ENCODE measurements around the gene RNASE13. TPM values are rescaled to one million over a fixed set of nuclear protein-coding genes. Genes with fewer than 3 reads are reported as not detected.

The RNASE13 gene
- total RNA-seq (2014; rRNA removed; shearing (Covaris generic); ENCODE audit: low replicate concordance): not detected in 2 replicates

DNA sequence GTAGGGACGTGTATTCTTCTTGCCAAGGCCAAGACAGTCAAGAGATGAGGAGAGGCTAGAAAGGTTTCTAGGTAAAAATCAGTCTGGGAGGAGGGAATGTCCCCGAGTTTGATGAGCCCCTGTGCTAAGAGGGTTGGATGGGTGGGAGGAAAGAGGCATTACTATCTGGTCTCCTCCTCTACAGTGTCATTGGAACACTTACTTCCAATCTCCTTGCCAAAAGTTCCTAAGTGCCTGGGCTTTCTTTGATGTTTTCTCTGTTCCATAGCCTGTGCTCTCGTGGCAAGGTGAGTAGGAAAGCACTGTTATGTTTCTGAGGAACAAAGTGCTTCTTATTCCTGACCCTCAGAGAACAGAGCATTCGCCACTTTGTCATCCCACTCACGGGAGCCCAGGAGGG is at the start of gene RNASE13:
Gene RNASE13 (minus strand): TSS at position 101 of the 400 bp plus-strand sequence. CDS start 519 bp downstream, outside the sequence.
- H3K9me3 ChIP-seq (ENCODE audit: low read length): no peaks in the 10 kb centered on the region
- no peak within 1 kb of the TSS for H3K4me2 ChIP-seq (ENCODE audit: low read depth, low read length, poor library complexity, severe bottlenecking)
- no peaks in the 10 kb centered on the region for H3K36me3 ChIP-seq (ENCODE audit: insufficient read depth, low read length)
- H3K9ac ChIP-seq (ENCODE audit: low read length): no peak within 1 kb of the TSS
- no peak within 1 kb of the TSS for H2AFZ ChIP-seq (ENCODE audit: low read length)
- no peaks in the 10 kb centered on the region for H3K9me2 ChIP-seq (replicated peaks; ENCODE audit: insufficient read depth, low read length)
- H3K27me3 ChIP-seq (ENCODE audit: low read length): no peaks in the 10 kb centered on the region
- no peaks in the 10 kb centered on the region for H4K20me1 ChIP-seq (ENCODE audit: insufficient read depth, low read depth, low read length)
- H3K4me3 ChIP-seq (ENCODE audit: low read length): no peak within 1 kb of the TSS
- H3K27ac ChIP-seq (ENCODE audit: low read length): no peak within 1 kb of the TSS
- no peak for DNase-seq
- no peaks in the 10 kb centered on the region for H3K4me1 ChIP-seq (ENCODE audit: low read length)
- H3K79me2 ChIP-seq (ENCODE audit: low read length): no peaks in the 10 kb centered on the region

DNA sequence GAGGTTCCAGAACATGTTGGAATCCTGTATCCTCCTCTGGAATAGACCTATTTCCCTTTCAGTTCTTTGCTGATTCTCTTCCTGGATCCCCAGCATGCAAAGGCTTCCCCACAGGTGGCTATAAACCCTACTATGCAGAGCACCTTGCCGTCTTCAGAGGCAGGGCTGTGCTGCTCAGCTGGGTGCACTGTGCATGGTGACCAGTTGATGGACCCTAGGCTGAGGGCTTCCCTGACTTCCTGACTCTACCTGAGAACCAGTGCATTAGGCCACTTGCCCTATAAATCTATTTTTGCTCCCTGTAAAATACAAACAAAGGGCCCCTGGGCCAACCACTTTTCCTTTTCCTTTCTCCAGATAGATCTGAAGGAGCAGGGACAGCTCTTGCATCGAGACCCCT is 49.8 kb upstream of the RNASE13 start:
- H3K27ac ChIP-seq (ENCODE audit: low read length): no peak overlapping the region
- H3K27me3 ChIP-seq (ENCODE audit: low read length): no peaks in the 10 kb centered on the region
- H3K9ac ChIP-seq (ENCODE audit: low read length): no peak overlapping the region
- DNase-seq: no peak
- no peaks in the 10 kb centered on the region for H3K9me2 ChIP-seq (replicated peaks; ENCODE audit: insufficient read depth, low read length)
- no peaks in the 10 kb centered on the region for H3K79me2 ChIP-seq (ENCODE audit: low read length)
- H3K4me3 ChIP-seq (ENCODE audit: low read length): no peak overlapping the region
- H3K4me2 ChIP-seq (ENCODE audit: low read depth, low read length, poor library complexity, severe bottlenecking): no peak overlapping the region
- no peak overlapping the region for H2AFZ ChIP-seq (ENCODE audit: low read length)
- H3K9me3 ChIP-seq (ENCODE audit: low read length): no peaks in the 10 kb centered on the region
- H3K36me3 ChIP-seq (ENCODE audit: insufficient read depth, low read length): no peaks in the 10 kb centered on the region
- H4K20me1 ChIP-seq (ENCODE audit: insufficient read depth, low read depth, low read length): no peaks in the 10 kb centered on the region
- H3K4me1 ChIP-seq (ENCODE audit: low read length): 0 out of 2 replicates have a peak, but pooled peaks cover 3% of the 10 kb centered on the region

DNA sequence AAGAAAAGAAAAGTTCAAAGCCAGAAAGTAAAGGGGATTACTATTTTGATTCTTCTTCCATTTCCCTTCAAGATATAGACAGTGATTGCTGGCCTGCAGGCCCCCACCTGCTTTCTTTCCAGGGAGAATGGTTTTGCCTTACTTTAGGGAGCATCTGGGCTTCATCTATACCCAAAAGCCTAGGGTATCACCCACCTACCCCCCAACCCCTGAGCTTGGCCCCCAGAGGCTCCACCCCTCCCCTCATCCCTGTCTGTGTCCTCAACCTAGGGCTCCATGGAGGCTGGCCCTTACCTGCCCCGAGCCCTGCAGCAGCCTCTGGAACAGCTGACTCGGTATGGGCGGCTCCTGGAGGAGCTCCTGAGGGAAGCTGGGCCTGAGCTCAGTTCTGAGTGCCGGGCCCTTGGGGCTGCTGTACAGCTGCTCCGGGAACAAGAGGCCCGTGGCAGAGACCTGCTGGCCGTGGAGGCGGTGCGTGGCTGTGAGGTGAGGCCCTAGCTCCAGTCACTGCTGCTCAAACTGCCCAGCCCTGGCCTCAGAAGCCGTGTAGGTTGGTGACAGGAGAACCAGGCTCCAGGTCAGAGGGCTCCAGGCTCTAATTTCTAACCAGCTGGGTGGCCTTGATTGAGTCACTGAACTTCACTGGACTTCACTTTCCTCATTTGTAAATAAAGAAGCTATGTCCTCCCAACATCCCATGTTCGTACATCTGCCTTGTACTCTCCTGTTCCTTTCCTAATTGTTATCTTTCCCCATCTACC is 49.1 kb upstream of the RNASE13 start:
- Histone ChIP-seq H2AFZ (ENCODE audit: low read length) (no peak overlapping the region), H3K4me3 (ENCODE audit: low read length) (no peak overlapping the region), H4K20me1 (ENCODE audit: insufficient read depth, low read depth, low read length) (no peaks in the 10 kb centered on the region), H3K9me2 (replicated peaks; ENCODE audit: insufficient read depth, low read length) (no peaks in the 10 kb centered on the region), H3K4me2 (ENCODE audit: low read depth, low read length, poor library complexity, severe bottlenecking) (no peak overlapping the region), H3K36me3 (ENCODE audit: insufficient read depth, low read length) (no peaks in the 10 kb centered on the region), H3K79me2 (ENCODE audit: low read length) (no peaks in the 10 kb centered on the region), H3K27me3 (ENCODE audit: low read length) (no peaks in the 10 kb centered on the region), H3K4me1 (ENCODE audit: low read length) (0 out of 2 replicates have a peak, but pooled peaks cover 3% of the 10 kb centered on the region), H3K9ac (ENCODE audit: low read length) (no peak overlapping the region), H3K9me3 (ENCODE audit: low read length) (no peaks in the 10 kb centered on the region), H3K27ac (ENCODE audit: low read length) (no peak overlapping the region)
- DNase-seq: no peak

- Histone ChIP-seq H2AFZ (ENCODE audit: low read length) (no peak overlapping the region), H3K9me2 (replicated peaks; ENCODE audit: insufficient read depth, low read length) (no peaks in the 10 kb centered on the region), H3K9me3 (ENCODE audit: low read length) (no peaks in the 10 kb centered on the region), H3K9ac (ENCODE audit: low read length) (no peak overlapping the region), H4K20me1 (ENCODE audit: insufficient read depth, low read depth, low read length) (no peaks in the 10 kb centered on the region), H3K36me3 (ENCODE audit: insufficient read depth, low read length) (no peaks in the 10 kb centered on the region), H3K4me1 (ENCODE audit: low read length) (no peaks in the 10 kb centered on the region), H3K4me2 (ENCODE audit: low read depth, low read length, poor library complexity, severe bottlenecking) (no peak overlapping the region), H3K4me3 (ENCODE audit: low read length) (no peak overlapping the region), H3K27me3 (ENCODE audit: low read length) (no peaks in the 10 kb centered on the region), H3K79me2 (ENCODE audit: low read length) (no peaks in the 10 kb centered on the region), H3K27ac (ENCODE audit: low read length) (no peak overlapping the region)
- DNase-seq: no peak
These were observed 47.0 kb upstream of the RNASE13 start for GRCh38 chr14:21081521-21082142.

DNA sequence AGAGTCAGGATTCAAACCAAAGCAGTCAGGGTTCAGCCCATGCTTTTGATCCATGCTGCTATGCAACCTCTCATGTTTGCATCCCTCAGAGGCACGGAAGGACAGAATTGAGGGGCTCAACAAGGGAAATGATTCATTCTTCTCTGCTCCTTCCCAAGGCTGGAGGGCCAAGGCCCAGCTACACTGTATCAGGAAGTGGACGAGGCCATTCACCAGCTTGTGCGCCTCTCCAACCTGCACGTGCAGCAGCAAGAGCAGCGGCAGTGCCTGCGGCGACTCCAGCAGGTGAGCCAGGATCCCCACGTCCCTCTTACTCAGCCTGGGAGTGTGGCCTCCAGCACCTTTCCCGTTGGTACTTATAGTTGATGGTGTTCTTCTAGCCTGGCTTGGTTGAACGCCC is 44.1 kb upstream of the RNASE13 start:
- H3K9me3 ChIP-seq (ENCODE audit: low read length): no peaks in the 10 kb centered on the region
- no peak overlapping the region for H3K4me2 ChIP-seq (ENCODE audit: low read depth, low read length, poor library complexity, severe bottlenecking)
- H3K4me1 ChIP-seq (ENCODE audit: low read length): no peaks in the 10 kb centered on the region
- H3K27me3 ChIP-seq (ENCODE audit: low read length): no peaks in the 10 kb centered on the region
- no peak overlapping the region for H3K4me3 ChIP-seq (ENCODE audit: low read length)
- H3K9me2 ChIP-seq (replicated peaks; ENCODE audit: insufficient read depth, low read length): no peaks in the 10 kb centered on the region
- DNase-seq: no peak
- H3K27ac ChIP-seq (ENCODE audit: low read length): no peak overlapping the region
- H4K20me1 ChIP-seq (ENCODE audit: insufficient read depth, low read depth, low read length): no peaks in the 10 kb centered on the region
- H2AFZ ChIP-seq (ENCODE audit: low read length): no peak overlapping the region
- H3K79me2 ChIP-seq (ENCODE audit: low read length): no peaks in the 10 kb centered on the region
- H3K9ac ChIP-seq (ENCODE audit: low read length): no peak overlapping the region
- no peaks in the 10 kb centered on the region for H3K36me3 ChIP-seq (ENCODE audit: insufficient read depth, low read length)

GRCh38 chr14:21078287-21078686 is 43.7 kb upstream of the RNASE13 start:
- Histone ChIP-seq H3K9me3 (ENCODE audit: low read length) (no peaks in the 10 kb centered on the region), H3K27me3 (ENCODE audit: low read length) (no peaks in the 10 kb centered on the region), H3K79me2 (ENCODE audit: low read length) (no peaks in the 10 kb centered on the region), H3K9ac (ENCODE audit: low read length) (no peak overlapping the region), H4K20me1 (ENCODE audit: insufficient read depth, low read depth, low read length) (no peaks in the 10 kb centered on the region), H3K27ac (ENCODE audit: low read length) (no peak overlapping the region), H2AFZ (ENCODE audit: low read length) (no peak overlapping the region), H3K4me1 (ENCODE audit: low read length) (no peaks in the 10 kb centered on the region), H3K36me3 (ENCODE audit: insufficient read depth, low read length) (no peaks in the 10 kb centered on the region), H3K4me2 (ENCODE audit: low read depth, low read length, poor library complexity, severe bottlenecking) (no peak overlapping the region), H3K9me2 (replicated peaks; ENCODE audit: insufficient read depth, low read length) (no peaks in the 10 kb centered on the region), H3K4me3 (ENCODE audit: low read length) (no peak overlapping the region)
- DNase-seq: no peak

GRCh38 chr14:21077672-21078071 is 43.1 kb upstream of the RNASE13 start:
- Histone ChIP-seq H3K4me1 (ENCODE audit: low read length) (no peaks in the 10 kb centered on the region), H3K27ac (ENCODE audit: low read length) (no peak overlapping the region), H3K9me3 (ENCODE audit: low read length) (no peaks in the 10 kb centered on the region), H3K79me2 (ENCODE audit: low read length) (no peaks in the 10 kb centered on the region), H3K9ac (ENCODE audit: low read length) (no peak overlapping the region), H3K4me2 (ENCODE audit: low read depth, low read length, poor library complexity, severe bottlenecking) (no peak overlapping the region), H4K20me1 (ENCODE audit: insufficient read depth, low read depth, low read length) (no peaks in the 10 kb centered on the region), H3K4me3 (ENCODE audit: low read length) (no peak overlapping the region), H3K36me3 (ENCODE audit: insufficient read depth, low read length) (no peaks in the 10 kb centered on the region), H3K27me3 (ENCODE audit: low read length) (no peaks in the 10 kb centered on the region), H2AFZ (ENCODE audit: low read length) (no peak overlapping the region), H3K9me2 (replicated peaks; ENCODE audit: insufficient read depth, low read length) (no peaks in the 10 kb centered on the region)
- no peak for DNase-seq

GRCh38 chr14:21075719-21076437 is 41.3 kb upstream of the RNASE13 start:
- no peaks in the 10 kb centered on the region for H3K79me2 ChIP-seq (ENCODE audit: low read length)
- H3K27me3 ChIP-seq (ENCODE audit: low read length): 0 out of 2 replicates have a peak, but pooled peaks cover 3% of the 10 kb centered on the region
- H3K36me3 ChIP-seq (ENCODE audit: insufficient read depth, low read length): no peaks in the 10 kb centered on the region
- H3K27ac ChIP-seq (ENCODE audit: low read length): no peak overlapping the region
- H3K4me2 ChIP-seq (ENCODE audit: low read depth, low read length, poor library complexity, severe bottlenecking): no peak overlapping the region
- no peaks in the 10 kb centered on the region for H3K9me3 ChIP-seq (ENCODE audit: low read length)
- no peak overlapping the region for H3K9ac ChIP-seq (ENCODE audit: low read length)
- H3K4me3 ChIP-seq (ENCODE audit: low read length): no peak overlapping the region
- H3K4me1 ChIP-seq (ENCODE audit: low read length): peaks cover 16% of the 10 kb centered on the region
- no peak for DNase-seq
- H2AFZ ChIP-seq (ENCODE audit: low read length): no peak overlapping the region
- H4K20me1 ChIP-seq (ENCODE audit: insufficient read depth, low read depth, low read length): no peaks in the 10 kb centered on the region
- H3K9me2 ChIP-seq (replicated peaks; ENCODE audit: insufficient read depth, low read length): no peaks in the 10 kb centered on the region
